Ovary (tissue), 3 donors: Measurements from ENCODE around the gene OTUD6A.

ENCODE experiments used
- CTCF ChIP-seq, 3 donors: fragments of 450-650 bp in 2 of 3; fragments of 200-600 bp in 1 of 3; IDR thresholded peaks; one replicate each; pipeline versions ENCODE4 v1.5.1 to v1.8.0; 2016 to 2022; ENCODE audit warnings: antibody characterized with exemption in 3 of 3, mild to moderate bottlenecking in 1 of 3
- POLR2A ChIP-seq: fragments of 450-650 bp; IDR thresholded peaks from one replicate; pipeline ENCODE4 v1.6.1; 2017; ENCODE audit warnings: antibody characterized with exemption, mild to moderate bottlenecking, moderate library complexity
- donor health status: DM: no; HTN: no; CAD: no.

- TF ChIP-seq CTCF (IDR thresholded peaks at IDR 0.05) (no peak), POLR2A (no peak)
Measured at GRCh38 chrX:70016513-70016912, 45.7 kb upstream of the OTUD6A start.
